Spleen (tissue), 7 donors: ENCODE measurements around the gene UGT1A4.

ENCODE experiments used
- POLR2AphosphoS5 ChIP-seq, 3 donors: sonication (generic); formaldehyde crosslinking; IDR thresholded peaks; one replicate each; pipeline ENCODE4 v1.5.1; 2017; ENCODE audit warnings: antibody characterized with exemption in 3 of 3
- TF ChIP-seq, protein P1 (sequence below), 11 experiments: fragments of 200-600 bp in 7 of 11; fragments of 450-650 bp in 4 of 11; sonication (generic) in 4 of 11; IDR thresholded peaks in 8 of 11; conservative IDR thresholded peaks in 3 of 11; 1 replicate in 7 of 11; 2 replicates in 4 of 11; pipeline versions ENCODE4 v1.4.0 to v1.8.0; 2016 to 2021; ENCODE audit warnings: antibody characterized with exemption in 11 of 11, inconsistent platforms in 4 of 11, mild to moderate bottlenecking in 1 of 11
- donor health status: DM: no; HTN: no; CAD: no; lungs with moderate emphysema.
- donor health status: DM: no; HTN: no; CAD: no.
- donor health status: DM: no; HTN: no; CAD: no.

DNA sequence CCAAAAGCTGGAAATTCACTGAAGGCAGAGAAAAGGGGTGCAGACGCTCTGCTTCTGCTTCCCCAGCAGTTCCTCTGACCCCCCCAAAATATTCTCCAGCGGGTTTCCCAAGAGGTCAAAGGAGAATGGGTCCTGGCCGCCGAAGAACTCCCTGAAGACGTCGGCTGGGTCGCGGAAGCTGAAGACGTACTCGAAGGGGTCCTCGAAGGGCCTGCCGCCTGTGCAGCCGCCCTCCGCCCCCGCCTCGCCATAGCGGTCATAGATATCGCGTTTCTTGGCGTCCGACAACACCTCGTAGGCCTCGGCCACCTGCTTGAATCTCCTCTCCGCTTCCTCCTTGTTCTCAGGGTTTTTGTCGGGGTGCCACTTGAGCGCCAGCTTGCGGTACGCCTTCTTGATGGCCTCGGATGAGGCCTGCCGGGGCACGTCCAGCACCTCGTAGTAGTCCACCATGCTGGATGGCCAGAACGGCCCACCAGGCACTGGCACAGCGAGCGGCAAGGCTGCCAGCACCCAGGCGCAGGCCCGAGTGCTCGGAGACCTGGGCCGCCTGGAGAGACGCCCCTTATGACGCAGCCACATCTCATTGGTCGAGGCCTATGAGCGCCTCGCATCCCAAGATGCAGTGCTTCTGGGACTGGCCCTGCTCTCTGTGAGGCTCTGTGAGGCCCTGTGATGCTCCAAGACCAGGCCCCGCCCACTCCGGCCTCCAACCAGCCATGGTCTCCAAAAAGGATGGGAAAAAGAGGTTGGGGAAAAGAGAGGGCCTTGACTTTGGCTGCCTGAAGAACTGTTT, 25.1 kb downstream of the UGT1A4 start:
- no peak for TF ChIP-seq POLR2AphosphoS5 (IDR thresholded peaks at IDR 0.05)
- TF ChIP-seq, protein P1, sequence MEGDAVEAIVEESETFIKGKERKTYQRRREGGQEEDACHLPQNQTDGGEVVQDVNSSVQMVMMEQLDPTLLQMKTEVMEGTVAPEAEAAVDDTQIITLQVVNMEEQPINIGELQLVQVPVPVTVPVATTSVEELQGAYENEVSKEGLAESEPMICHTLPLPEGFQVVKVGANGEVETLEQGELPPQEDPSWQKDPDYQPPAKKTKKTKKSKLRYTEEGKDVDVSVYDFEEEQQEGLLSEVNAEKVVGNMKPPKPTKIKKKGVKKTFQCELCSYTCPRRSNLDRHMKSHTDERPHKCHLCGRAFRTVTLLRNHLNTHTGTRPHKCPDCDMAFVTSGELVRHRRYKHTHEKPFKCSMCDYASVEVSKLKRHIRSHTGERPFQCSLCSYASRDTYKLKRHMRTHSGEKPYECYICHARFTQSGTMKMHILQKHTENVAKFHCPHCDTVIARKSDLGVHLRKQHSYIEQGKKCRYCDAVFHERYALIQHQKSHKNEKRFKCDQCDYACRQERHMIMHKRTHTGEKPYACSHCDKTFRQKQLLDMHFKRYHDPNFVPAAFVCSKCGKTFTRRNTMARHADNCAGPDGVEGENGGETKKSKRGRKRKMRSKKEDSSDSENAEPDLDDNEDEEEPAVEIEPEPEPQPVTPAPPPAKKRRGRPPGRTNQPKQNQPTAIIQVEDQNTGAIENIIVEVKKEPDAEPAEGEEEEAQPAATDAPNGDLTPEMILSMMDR (IDR thresholded peaks at IDR 0.05 in 8 of 11, conservative IDR thresholded peaks at IDR 0.05 in 3 of 11) = no peak
